Epithelial cell of esophagus (primary cell): ENCODE measurements around the gene CEP85L.

Experiments
- DNase-seq: peaks from one replicate; pipeline ENCODE4 v3.0.0; 2010; ENCODE audit warnings: low read depth
- H3K4me3 ChIP-seq: 2 replicates; pipeline ENCODE4 v1.5.1; 2011; ENCODE audit warnings: mild to moderate bottlenecking, low read length, control low read depth
- CTCF ChIP-seq: IDR thresholded peaks from 2 replicates; pipeline ENCODE4 v1.5.1; 2011; ENCODE audit warnings: low read depth, mild to moderate bottlenecking, low read length, control low read depth, inconsistent platforms; ENCODE audit not compliant: insufficient read depth; ENCODE audit errors: missing control alignments

CEP85L gene

GRCh38 chr6:118663993-118664985 is 12.9 kb upstream of the CEP85L start:
- TF ChIP-seq CTCF: no peak
- no peak for DNase-seq
- H3K4me3 ChIP-seq: no peak overlapping the region

GRCh38 chr6:118661831-118662230 is 10.4 kb upstream of the CEP85L start:
- H3K4me3 ChIP-seq: no peak overlapping the region
- no peak for DNase-seq
- TF ChIP-seq CTCF: no peak

DNA sequence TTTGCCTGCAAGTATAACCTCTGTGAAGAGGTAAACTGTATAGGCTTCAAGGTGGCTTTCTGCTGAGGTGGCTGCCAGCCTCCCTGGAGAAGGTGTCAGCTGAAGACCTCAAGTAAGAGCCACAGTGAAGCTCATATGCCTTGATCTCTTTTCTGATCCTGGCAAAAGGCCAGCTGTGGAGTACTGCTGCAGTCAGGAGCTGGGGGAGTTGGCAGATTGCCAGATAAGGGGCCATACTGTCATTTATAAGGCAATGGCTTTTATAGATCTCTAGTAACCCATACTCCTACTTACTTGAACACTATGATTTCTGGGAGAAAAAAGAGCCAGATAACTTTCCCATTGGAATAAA is 8.8 kb upstream of the CEP85L start:
- DNase-seq: no peak
- no peak overlapping the region for H3K4me3 ChIP-seq
- no peak for TF ChIP-seq CTCF

DNA sequence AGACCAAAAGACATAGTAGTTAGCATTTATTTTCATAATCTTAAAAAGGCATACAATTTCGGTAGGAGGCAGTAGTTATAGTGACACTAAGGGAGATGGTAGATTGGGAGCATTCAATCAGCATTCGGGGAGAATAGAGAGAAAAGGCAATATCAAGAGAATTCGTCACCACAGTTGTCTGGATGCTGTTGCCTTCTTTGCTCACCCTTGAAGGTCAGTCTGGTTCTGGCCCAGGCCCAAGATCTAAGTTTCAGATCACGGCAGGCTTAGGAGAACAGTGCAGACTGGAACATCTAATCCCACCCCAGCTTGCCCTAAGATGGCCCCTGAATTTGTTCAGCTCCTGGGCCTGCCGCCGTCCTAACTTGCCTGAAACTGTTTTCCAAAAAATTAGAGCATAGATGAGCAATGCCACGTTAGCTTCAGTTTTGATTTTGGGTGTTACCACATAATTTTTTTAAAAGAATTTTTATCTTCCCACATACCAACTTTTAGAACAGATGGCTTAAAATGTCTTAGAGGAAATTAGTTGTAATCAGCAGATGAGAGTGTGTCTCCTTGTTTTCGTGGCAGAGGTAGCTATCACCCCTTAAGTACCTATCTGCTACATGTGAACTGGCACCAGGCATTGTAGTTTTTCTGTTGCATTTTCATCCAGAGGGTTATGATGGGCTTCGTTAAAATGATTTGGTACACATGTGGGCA is 8.3 kb upstream of the CEP85L start:
- DNase-seq: no peak
- TF ChIP-seq CTCF: no peak
- H3K4me3 ChIP-seq: no peak overlapping the region

GRCh38 chr6:118656847-118657451 is 5.6 kb upstream of the CEP85L start:
- H3K4me3 ChIP-seq: no peak overlapping the region
- no peak for DNase-seq
- TF ChIP-seq CTCF: no peak

DNA sequence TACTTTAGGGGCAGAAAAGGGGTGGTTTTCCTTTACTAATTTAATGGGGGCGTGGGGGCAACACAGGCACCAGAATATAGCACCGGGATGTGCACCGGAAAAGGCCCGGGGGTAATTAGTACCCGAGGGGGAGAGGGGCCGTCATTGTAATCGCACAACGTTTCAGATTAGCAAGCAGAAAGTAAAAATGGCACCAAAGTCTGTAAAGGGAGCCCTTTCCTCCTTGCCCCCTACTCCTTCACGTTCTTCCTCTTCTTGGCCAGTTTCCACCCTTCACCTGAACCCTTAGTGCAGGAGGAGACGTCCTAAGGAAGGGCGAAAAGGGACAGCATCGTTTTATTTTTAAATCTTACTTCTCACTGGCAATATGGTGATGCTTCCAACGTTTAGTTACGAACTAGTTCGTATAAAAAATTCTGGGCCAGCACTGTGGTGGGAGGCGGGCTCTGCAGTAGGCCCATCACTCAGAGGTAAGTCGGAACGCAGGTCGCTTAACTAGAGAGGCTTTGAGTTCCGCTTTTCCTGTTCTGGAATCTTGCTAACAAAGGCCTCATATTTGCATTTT is 742 bp upstream of the CEP85L start:
- no peak for DNase-seq
- peak overlapping the region; percentile 67 for H3K4me3 ChIP-seq
- no peak for TF ChIP-seq CTCF
